Liver (tissue), 9 donors: Measurements from ENCODE around the gene CLASRP. TPM values are rescaled to one million over a fixed set of nuclear protein-coding genes. Genes with fewer than 3 reads are reported as not detected.
A peak's percentile ranks its signal among the peaks of the same experiment; 100 is the strongest.

Experiments used
- DNase-seq: peaks from one replicate; pipeline ENCODE4 v3.0.0-alpha.2; 2017; ENCODE audit warnings: low spot score
- H3K27ac ChIP-seq, 2 donors: one replicate each; pipeline ENCODE4 v1.7.0; 2013; ENCODE audit warnings: inconsistent platforms in 2 of 2, low read length in 2 of 2, control low read depth in 1 of 2, low read depth in 1 of 2, mild to moderate bottlenecking in 1 of 2
- H3K27me3 ChIP-seq, 4 donors: one replicate each; pipeline versions ENCODE4 v1.6.1 to v1.7.0; 2013; ENCODE audit warnings: low read length in 3 of 4, inconsistent platforms in 1 of 4, mild to moderate bottlenecking in 1 of 4, moderate library complexity in 1 of 4; ENCODE audit not compliant: control insufficient read depth in 4 of 4, insufficient read depth in 4 of 4
- H3K36me3 ChIP-seq, 4 donors: one replicate each; pipeline versions ENCODE4 v1.6.1 to v1.7.0; 2013; ENCODE audit warnings: low read length in 3 of 4, mild to moderate bottlenecking in 3 of 4, low read depth in 1 of 4, moderate library complexity in 1 of 4; ENCODE audit not compliant: control insufficient read depth in 4 of 4, insufficient read depth in 3 of 4
- H3K4me1 ChIP-seq, 4 donors: one replicate each; pipeline versions ENCODE4 v1.6.1 to v1.7.0; 2013; ENCODE audit warnings: low read length in 3 of 4, mild to moderate bottlenecking in 3 of 4, moderate library complexity in 1 of 4; ENCODE audit not compliant: control insufficient read depth in 4 of 4, insufficient read depth in 4 of 4
- H3K4me3 ChIP-seq, 3 donors: one replicate each; pipeline versions ENCODE4 v1.6.1 to v1.7.0; 2013; ENCODE audit warnings: low read length in 3 of 3, control low read depth in 1 of 3, low read depth in 1 of 3, mild to moderate bottlenecking in 1 of 3
- H3K9ac ChIP-seq, 2 donors: one replicate each; pipeline ENCODE4 v1.7.0; 2013; ENCODE audit warnings: low read length in 2 of 2, mild to moderate bottlenecking in 2 of 2, moderate library complexity in 2 of 2, control low read depth in 1 of 2, low read depth in 1 of 2
- H3K9me3 ChIP-seq, 4 donors: one replicate each; pipeline versions ENCODE4 v1.6.1 to v1.7.0; 2013; ENCODE audit warnings: low read length in 3 of 4; ENCODE audit not compliant: control insufficient read depth in 4 of 4
- ATF3 ChIP-seq: IDR thresholded peaks from 2 replicates; pipeline ENCODE4 v1.6.1; 2016; ENCODE audit warnings: antibody characterized with exemption
- CTCF ChIP-seq: fragments of 150-350 bp; IDR thresholded peaks from 2 replicates; pipeline ENCODE4 v1.5.1; 2017; ENCODE audit warnings: improper control_type of control experiment, low read depth, low read length; ENCODE audit not compliant: missing input control
- EGR1 ChIP-seq, 2 donors: IDR thresholded peaks; 2 replicates each; pipeline ENCODE4 v1.6.1; 2016 to 2018; ENCODE audit warnings: antibody characterized with exemption in 2 of 2, low read depth in 2 of 2
- FOXA1 ChIP-seq: IDR thresholded peaks from 2 replicates; pipeline ENCODE4 v1.6.1; 2016; ENCODE audit warnings: antibody characterized with exemption
- FOXA2 ChIP-seq: IDR thresholded peaks from 2 replicates; pipeline ENCODE4 v1.6.1; 2016; ENCODE audit warnings: antibody characterized with exemption
- GABPA ChIP-seq, 2 donors: IDR thresholded peaks in 1 of 2; conservative IDR thresholded peaks in 1 of 2; 2 replicates each; pipeline ENCODE4 v1.6.1; 2016; ENCODE audit warnings: antibody characterized with exemption in 2 of 2, mild to moderate bottlenecking in 1 of 2, moderate library complexity in 1 of 2
- HNF4A ChIP-seq, 2 donors: conservative IDR thresholded peaks; 2 replicates each; pipeline ENCODE4 v1.6.1; 2016; ENCODE audit warnings: antibody characterized with exemption in 2 of 2, mild to moderate bottlenecking in 2 of 2
- HNF4G ChIP-seq: IDR thresholded peaks from 2 replicates; pipeline ENCODE4 v1.6.1; 2016; ENCODE audit warnings: antibody characterized with exemption
- JUND ChIP-seq, 2 donors: IDR thresholded peaks; 2 replicates each; pipeline ENCODE4 v1.6.1; 2016; ENCODE audit warnings: antibody characterized with exemption in 2 of 2
- MAX ChIP-seq: IDR thresholded peaks from 2 replicates; pipeline ENCODE4 v1.6.1; 2016; ENCODE audit warnings: antibody characterized with exemption
- NR2F2 ChIP-seq: IDR thresholded peaks from 2 replicates; pipeline ENCODE4 v1.6.1; 2016; ENCODE audit warnings: antibody characterized with exemption
- RAD21 ChIP-seq, 2 donors: IDR thresholded peaks; 2 replicates each; pipeline ENCODE4 v1.6.1; 2016; ENCODE audit warnings: antibody characterized with exemption in 2 of 2, mild to moderate bottlenecking in 2 of 2
- REST ChIP-seq: IDR thresholded peaks from 2 replicates; pipeline ENCODE4 v1.6.1; 2016; ENCODE audit warnings: antibody characterized with exemption, mild to moderate bottlenecking
- RXRA ChIP-seq, 2 donors: IDR thresholded peaks; 2 replicates each; pipeline ENCODE4 v1.6.1; 2017 to 2018; ENCODE audit warnings: antibody characterized with exemption in 2 of 2, mild to moderate bottlenecking in 1 of 2
- SP1 ChIP-seq: IDR thresholded peaks from 2 replicates; pipeline ENCODE4 v1.6.1; 2018; ENCODE audit warnings: antibody characterized with exemption, mild to moderate bottlenecking
- TAF1 ChIP-seq: conservative IDR thresholded peaks from 2 replicates; pipeline ENCODE4 v1.6.1; 2016; ENCODE audit warnings: antibody characterized with exemption, mild to moderate bottlenecking
- YY1 ChIP-seq: IDR thresholded peaks from 2 replicates; pipeline ENCODE4 v1.6.1; 2016; ENCODE audit warnings: antibody characterized with exemption, mild to moderate bottlenecking
- ZBTB33 ChIP-seq: IDR thresholded peaks from 2 replicates; pipeline ENCODE4 v1.6.1; 2016; ENCODE audit warnings: antibody characterized with exemption
- WGBS: extraction: QIAGEN DNeasy Blood & Tissue Kit; methylation state at CpG from one replicate; pipeline ENCODE4 v1.1.7; 2013; 5-methylcytosine and 5-hydroxymethylcytosine counted together
- polyA plus RNA-seq, 2 donors: library from polyadenylated mRNA; stranded (reverse) in 1 of 2; unstranded in 1 of 2; fragments of 200-250 nt in 1 of 2; fragments of >200 nt in 1 of 2; fragmentation: Nextera tagmentation in 1 of 2; extraction: Ambion mirVana in 1 of 2; gene quantifications; one replicate each; pipeline versions ENCODE4 v1.2.1 to v1.2.3, GENCODE V29; 2013 to 2015
- total RNA-seq, 2 donors: library from RNA; depleted of rRNA; stranded (reverse); fragments of >200 nt; gene quantifications; one replicate each; pipeline ENCODE4 v1.2.3, GENCODE V29; 2014
- donor health status: healthy.
- donor health status: healthy.
- donor health status: healthy.
- donor health status: healthy.
- donor health status: healthy.

Gene CLASRP
- total and polyA plus RNA-seq, 4 donors: 9.0 to 44.3 (median 12.8) TPM

- Histone ChIP-seq H3K9ac (peak overlapping the region in 1 of 2 donors; percentile 19), H3K4me1 (peaks cover 16 to 78% (median 73%) of the 10 kb centered on the region in 4 donors), H3K27ac (peak overlapping the region; percentile 67 to 78), H3K9me3 (no peaks in the 10 kb centered on the region), H3K4me3 (peak overlapping the region in 1 of 3 donors; percentile 27), H3K27me3 (no peaks in the 10 kb centered on the region), H3K36me3 (peaks cover 0 to 16% (median 8%) of the 10 kb centered on the region in 4 donors)
- no peak for DNase-seq
- TF ChIP-seq YY1 (peak; percentile 79), TAF1 (no peak), NR2F2 (no peak), GABPA (IDR thresholded peaks at IDR 0.05 in 1 of 2, conservative IDR thresholded peaks at IDR 0.05 in 1 of 2) (peak in 1 of 2 donors; percentile 73), EGR1 (IDR thresholded peaks at IDR 0.05; ENCODE audit: low read depth in 2 of 2) (no peak), ATF3 (no peak), FOXA2 (peak; percentile 100), HNF4A (conservative IDR thresholded peaks at IDR 0.05) (peak; percentile 82 to 86), CTCF (no peak), JUND (IDR thresholded peaks at IDR 0.05) (peak; percentile 31 to 38), RAD21 (IDR thresholded peaks at IDR 0.05) (peak; percentile 32 to 40), FOXA1 (peak; percentile 99), RXRA (IDR thresholded peaks at IDR 0.05) (peak; percentile 72 to 88), HNF4G (peak; percentile 67), REST (peak; percentile 66), SP1 (peak; percentile 80), MAX (peak; percentile 85), ZBTB33 (peak; percentile 74)
- WGBS: 30% methylated on average over 14 of the region's 14 CpGs
Measured at GRCh38 chr19:45045671-45046353, 7.0 kb downstream of the CLASRP start.
